GM19455 (cell line): Measurements from ENCODE around the gene ST14.

Experiments
- ATAC-seq: cut with Tn5 transposase; IDR thresholded peaks from one replicate; pipeline ENCODE4 v1.9.1; 2021; ENCODE audit not compliant: unreplicated experiment

Gene ST14

GRCh38 chr11:130159657-130160497 lies at the start of gene ST14:
TSS of gene ST14 (plus strand) at chr11:130159782. CDS start at chr11:130159980, 198 bp downstream.
- ATAC-seq: peak; percentile 56

GRCh38 chr11:130110339-130111108 lies 49.1 kb upstream of the ST14 start:
- no peak for ATAC-seq

- ATAC-seq: no peak
These were observed 47.3 kb upstream of the ST14 start for GRCh38 chr11:130112071-130112830.

- no peak for ATAC-seq
These were observed 45.3 kb upstream of the ST14 start for GRCh38 chr11:130114281-130114680.

GRCh38 chr11:130114726-130115125 lies 44.9 kb upstream of the ST14 start:
- no peak for ATAC-seq

- no peak for ATAC-seq
These were observed 44.4 kb upstream of the ST14 start for GRCh38 chr11:130115218-130115617.

- peak; percentile 87 for ATAC-seq
These were observed 41.4 kb upstream of the ST14 start for GRCh38 chr11:130118165-130118564.

GRCh38 chr11:130118636-130119387 lies 40.8 kb upstream of the ST14 start:
- peak; percentile 53 for ATAC-seq

GRCh38 chr11:130120045-130120444 lies 39.5 kb upstream of the ST14 start:
- ATAC-seq: no peak

GRCh38 chr11:130121445-130121978 lies 38.1 kb upstream of the ST14 start:
- ATAC-seq: no peak

GRCh38 chr11:130122141-130122575 lies 37.4 kb upstream of the ST14 start:
- no peak for ATAC-seq

- ATAC-seq: no peak
These were observed 36.1 kb upstream of the ST14 start for GRCh38 chr11:130123414-130124040.

GRCh38 chr11:130124096-130124495 lies 35.5 kb upstream of the ST14 start:
- no peak for ATAC-seq

GRCh38 chr11:130125638-130126037 lies 33.9 kb upstream of the ST14 start:
- no peak for ATAC-seq

GRCh38 chr11:130126516-130126915 lies 33.1 kb upstream of the ST14 start:
- ATAC-seq: no peak

- ATAC-seq: no peak
These were observed 32.1 kb upstream of the ST14 start for GRCh38 chr11:130127509-130127908.

- ATAC-seq: no peak
These were observed 31.0 kb upstream of the ST14 start for GRCh38 chr11:130128626-130129025.

- no peak for ATAC-seq
These were observed 29.7 kb upstream of the ST14 start for GRCh38 chr11:130129922-130130321.

GRCh38 chr11:130131961-130132850 lies 27.4 kb upstream of the ST14 start:
- ATAC-seq: peak; percentile 85
